ENCODE results near the gene SND1.

- TF ChIP-seq, protein P1, sequence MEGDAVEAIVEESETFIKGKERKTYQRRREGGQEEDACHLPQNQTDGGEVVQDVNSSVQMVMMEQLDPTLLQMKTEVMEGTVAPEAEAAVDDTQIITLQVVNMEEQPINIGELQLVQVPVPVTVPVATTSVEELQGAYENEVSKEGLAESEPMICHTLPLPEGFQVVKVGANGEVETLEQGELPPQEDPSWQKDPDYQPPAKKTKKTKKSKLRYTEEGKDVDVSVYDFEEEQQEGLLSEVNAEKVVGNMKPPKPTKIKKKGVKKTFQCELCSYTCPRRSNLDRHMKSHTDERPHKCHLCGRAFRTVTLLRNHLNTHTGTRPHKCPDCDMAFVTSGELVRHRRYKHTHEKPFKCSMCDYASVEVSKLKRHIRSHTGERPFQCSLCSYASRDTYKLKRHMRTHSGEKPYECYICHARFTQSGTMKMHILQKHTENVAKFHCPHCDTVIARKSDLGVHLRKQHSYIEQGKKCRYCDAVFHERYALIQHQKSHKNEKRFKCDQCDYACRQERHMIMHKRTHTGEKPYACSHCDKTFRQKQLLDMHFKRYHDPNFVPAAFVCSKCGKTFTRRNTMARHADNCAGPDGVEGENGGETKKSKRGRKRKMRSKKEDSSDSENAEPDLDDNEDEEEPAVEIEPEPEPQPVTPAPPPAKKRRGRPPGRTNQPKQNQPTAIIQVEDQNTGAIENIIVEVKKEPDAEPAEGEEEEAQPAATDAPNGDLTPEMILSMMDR (IDR thresholded peaks at IDR 0.05; ENCODE audit: low read depth, low read length, poor library complexity, severe bottlenecking) = no peak
- TF ChIP-seq EZH2phosphoT487 (IDR thresholded peaks at IDR 0.05; ENCODE audit: borderline replicate concordance, low read length) = no peak
These were observed 79.6 kb downstream of the SND1 start for GRCh38 chr7:127731431-127732080.
